HG02840 (cell line): Measurements from ENCODE around the gene IRGC.
"Not testable (repeated sequence)": the region's sequence is repeated elsewhere in the genome, so short reads cannot be mapped to it uniquely, and the experiment has no call there.

ENCODE experiments used
- ATAC-seq: cut with Tn5 transposase; IDR thresholded peaks from one replicate; pipeline ENCODE4 v1.9.1; 2021; ENCODE audit warnings: mild to moderate bottlenecking, moderate library complexity, moderate number of reproducible peaks; ENCODE audit not compliant: unreplicated experiment, low FRiP score

The IRGC gene, protein sequence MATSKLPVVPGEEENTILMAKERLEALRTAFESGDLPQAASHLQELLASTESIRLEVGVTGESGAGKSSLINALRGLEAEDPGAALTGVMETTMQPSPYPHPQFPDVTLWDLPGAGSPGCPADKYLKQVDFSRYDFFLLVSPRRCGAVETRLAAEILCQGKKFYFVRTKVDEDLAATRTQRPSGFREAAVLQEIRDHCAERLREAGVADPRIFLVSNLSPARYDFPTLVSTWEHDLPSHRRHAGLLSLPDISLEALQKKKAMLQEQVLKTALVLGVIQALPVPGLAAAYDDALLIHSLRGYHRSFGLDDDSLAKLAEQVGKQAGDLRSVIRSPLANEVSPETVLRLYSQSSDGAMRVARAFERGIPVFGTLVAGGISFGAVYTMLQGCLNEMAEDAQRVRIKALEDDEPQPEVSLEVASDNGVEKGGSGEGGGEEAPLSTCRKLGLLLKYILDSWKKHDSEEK

DNA sequence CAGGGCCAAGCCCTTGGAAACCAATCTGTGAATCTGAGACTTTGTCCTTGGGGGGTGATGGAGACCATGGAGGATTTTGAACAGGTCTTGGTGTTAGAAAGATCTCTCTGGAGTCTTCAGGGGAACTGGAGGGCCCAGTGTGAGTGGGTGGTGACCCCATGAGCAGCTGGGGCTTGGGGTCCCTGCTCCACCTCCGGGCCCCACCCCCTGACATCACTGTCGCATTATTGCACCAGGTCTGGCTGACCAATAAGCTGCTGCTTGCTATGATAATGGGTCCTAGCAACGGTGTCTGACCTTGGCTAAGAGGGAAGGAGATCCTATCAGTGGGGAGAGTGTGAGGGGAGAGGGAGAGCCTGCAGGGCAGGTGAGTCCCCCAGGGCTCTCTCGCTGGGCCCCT is at the start of gene IRGC:
TSS of gene IRGC (plus strand) at position 301 of the 400 bp plus-strand sequence. CDS start 2,483 bp downstream, outside the sequence.
- ATAC-seq, result no peak

DNA sequence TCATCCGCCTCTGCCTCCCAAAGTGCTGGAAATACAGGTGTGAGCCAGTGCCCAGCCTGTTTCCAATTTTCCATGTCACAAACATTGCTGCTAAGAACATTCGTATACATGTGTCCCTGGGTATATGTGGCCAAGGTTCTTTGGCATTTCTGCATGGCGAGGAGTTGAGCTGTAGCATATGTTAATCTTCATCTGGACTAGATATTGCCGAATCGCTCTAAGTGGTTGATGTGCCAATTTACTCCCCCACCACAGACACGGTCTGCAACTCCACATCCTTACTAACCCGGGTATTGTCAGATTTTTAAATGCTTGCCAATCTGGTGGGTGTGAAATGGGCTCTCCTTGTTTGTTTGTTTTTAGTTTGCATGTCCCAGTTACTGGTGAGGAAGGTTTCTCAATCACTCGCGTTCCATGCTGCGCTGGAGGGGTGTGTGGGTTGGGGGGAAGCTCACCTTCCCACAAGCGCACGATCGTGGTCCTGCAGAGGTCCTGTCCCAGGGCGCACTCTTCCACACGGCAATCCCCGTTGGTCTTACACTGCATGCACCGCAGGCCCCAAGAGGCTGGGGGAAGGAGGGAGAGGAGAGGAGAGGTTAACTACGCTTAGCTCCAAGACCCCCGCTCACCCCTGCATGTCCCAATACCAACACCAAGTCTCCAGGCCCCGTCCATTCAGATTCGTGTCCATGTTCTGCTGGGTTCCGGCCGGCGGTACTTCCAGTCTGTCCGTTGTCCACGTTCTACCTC is 48.6 kb upstream of the IRGC start:
- no peak for ATAC-seq

DNA sequence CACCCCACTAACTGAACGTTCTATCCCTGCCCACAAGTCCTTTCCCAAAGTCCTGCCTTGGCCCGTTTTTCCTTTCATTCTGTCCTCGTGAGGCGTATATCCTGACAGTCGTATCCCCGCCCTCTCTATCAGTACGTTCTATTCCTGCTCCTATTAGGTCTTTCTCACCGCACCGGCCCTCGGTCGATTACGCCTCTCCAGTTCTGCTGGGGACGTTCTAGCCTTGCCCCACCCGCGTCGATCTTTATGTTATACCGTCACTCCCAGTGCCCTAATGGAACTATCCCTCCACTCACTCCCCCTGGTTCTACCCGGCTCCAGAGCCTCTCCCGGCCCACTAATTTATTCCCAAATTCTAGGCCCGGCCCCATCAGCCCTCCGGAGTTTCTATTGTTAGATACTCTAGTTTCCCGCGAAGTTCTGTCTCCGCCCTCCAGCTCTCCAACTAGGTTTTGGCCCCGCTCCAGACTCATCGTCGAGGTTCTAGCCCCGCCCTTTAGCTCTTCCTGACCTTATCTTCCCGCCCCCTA is 47.9 kb upstream of the IRGC start:
- ATAC-seq, result no peak

DNA sequence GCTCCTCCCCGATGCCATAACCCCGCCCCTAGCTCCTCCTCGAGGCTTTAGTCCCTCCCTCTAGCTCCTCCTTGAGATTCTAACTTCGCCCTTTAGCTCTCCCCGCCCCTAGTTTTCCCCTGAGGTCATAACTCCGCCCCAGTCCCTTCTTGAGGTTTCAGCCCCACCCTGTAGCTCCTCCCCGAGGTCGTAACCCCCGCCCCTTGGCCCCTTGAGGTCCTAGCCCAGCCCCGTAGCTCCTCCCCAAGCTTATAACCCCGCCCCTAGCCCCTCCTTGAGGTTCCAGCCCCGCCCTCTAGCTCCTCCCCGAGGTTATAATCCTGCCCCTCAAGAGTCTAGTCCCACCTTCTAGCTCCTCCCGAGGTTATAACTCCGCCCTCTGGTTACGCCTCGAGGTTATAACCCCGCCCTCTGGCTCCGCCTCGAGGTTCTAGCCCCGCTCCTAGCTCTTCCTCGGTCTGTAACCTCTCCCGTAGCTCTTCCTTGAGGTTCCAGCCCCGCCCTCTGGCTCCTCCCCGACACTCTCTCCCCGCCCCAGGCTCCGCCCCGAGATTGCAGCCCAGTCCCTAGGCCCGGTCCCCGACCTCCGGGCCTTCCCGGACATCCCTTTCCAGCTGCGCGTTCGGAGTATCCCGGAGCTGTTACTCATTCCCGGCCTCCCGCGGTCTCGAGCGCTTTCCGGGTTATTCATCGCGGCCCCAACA is 47.3 kb upstream of the IRGC start:
- peak; percentile 79 for ATAC-seq

DNA sequence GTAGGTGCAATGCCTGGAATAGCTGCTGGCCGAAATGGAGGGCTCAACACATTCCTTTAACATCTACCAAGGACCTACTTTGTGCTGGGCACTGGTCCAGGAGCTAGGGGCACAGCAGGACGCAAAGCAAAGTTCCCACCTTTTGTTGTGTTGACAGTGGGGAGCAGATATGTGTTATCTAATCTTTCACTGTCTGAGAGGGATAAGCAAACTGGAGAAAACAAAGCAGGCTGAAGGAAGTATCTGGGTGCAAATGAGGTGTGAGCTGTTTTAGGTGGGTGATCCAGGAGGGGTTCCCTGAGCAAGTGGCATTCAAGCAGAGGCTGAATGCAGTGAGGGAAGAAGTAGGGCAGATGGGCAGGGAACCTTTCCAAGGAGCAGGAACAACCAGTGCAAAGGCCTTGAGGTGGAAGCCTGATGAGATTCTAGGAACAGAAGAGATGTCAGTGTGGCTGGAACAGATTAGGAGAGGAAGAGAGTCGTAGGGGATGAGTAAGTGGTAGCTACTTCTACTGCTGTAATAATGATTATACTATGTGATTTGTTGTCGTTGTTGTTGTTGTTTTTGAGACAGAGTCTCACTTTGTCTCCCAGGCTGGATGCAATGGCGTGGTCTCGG is 43.7 kb upstream of the IRGC start:
- ATAC-seq, result no peak

DNA sequence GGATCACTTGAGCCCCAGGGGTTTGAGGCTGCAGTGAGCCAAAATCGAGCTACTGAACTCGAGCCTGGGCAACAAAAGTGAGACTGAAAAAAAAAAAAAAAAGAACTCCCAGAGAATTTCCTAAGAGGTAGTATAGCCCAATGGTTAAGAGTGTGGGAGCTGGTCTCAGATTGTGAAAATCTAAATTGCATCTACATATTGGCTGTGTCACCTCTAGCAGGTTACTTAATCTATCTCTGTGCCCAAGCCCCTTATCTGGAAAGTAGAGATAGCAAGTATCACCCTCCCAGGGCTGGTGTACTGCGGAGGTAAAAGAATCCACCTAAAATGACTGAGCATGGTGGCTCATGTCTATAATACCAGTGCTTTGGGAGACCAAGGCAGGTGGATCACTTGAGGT is 42.2 kb upstream of the IRGC start:
- ATAC-seq, result no peak

DNA sequence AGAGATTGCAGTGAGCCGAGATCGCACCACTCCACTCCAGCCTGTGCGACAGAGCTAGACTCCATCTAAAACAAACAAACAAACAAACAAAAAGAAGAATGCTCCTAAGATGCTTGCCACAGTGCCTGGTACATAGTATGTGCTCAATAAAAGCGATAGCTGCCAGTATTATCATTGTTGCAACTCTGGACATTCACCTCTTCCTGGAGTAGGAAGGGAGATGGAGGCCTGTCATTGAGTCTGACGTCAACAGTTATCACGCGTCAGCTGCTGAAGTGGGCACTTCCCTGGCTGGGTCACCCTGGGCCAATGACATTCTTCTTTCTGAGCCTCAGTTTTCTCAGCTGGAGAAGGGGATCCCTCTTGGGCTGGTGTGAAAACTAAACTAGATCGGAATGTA is 41.7 kb upstream of the IRGC start:
- no peak for ATAC-seq

DNA sequence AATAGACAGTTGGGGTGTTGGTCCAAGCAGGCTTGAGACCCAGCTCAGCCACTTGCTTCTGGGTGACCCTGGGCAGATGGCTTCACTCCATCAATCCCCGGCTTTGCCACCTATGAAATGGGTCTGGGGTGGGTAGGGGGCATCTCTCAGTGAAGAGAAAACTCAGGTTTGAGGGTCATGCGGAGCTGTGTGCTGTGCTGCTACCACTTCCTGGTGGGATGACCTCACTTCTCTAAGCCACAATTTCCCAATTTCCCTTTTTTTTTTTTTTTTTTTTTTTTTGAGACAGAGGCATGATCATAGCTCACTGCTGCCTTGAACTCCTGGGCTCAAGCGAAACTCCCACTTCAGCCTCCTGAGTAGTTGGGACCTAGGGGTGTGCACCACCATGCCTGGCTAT is 41.3 kb upstream of the IRGC start:
- no peak for ATAC-seq

DNA sequence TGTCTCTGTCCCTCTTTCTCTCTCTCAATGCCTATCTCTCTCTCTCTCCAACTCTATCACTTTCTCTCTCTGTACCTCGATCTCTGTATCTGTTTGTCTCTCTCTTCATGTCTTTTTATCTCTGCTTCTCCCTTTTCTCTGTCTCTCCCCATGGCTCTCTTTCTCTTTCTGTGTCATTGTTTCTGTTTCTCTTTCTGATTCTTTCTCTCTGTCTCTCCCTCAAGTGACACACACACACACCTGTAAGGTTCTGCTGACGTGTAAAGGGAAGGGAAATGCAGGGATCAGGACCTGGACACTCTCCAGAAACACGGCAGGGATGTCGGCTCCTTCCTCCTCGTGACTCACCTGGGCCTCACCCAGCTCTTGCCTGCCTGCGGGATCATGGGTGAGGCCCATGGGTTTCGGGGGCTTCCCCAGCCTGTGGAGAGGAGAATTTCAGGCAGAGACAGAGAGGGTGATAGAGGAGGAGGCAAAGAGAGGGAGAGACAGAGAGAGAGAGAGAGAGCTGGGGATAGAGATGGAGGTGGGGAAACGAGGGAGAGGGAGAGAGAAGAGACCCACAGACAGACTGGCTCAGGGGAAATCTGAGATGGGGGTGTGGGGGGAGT is 40.5 kb upstream of the IRGC start:
- ATAC-seq, result no peak

DNA sequence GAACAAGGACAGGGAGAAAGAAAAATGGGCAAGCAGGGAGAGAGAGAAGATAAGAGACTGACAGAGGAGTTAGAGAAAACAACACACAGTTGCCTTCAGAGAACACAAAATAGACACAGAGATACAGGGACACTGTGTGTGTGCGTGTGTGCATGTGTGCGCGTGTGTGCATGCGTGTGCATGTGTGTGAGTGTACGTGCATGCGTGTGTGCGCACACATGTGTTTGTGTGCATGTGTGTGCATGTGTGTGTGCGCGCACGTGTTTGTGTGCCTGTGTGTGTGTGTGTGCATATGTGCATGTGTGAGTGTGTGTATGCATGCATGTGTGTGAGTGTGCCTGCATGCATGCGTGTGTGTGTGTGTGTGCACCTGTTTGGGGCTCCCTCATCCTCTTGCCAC is 40.0 kb upstream of the IRGC start:
- ATAC-seq, result no peak

DNA sequence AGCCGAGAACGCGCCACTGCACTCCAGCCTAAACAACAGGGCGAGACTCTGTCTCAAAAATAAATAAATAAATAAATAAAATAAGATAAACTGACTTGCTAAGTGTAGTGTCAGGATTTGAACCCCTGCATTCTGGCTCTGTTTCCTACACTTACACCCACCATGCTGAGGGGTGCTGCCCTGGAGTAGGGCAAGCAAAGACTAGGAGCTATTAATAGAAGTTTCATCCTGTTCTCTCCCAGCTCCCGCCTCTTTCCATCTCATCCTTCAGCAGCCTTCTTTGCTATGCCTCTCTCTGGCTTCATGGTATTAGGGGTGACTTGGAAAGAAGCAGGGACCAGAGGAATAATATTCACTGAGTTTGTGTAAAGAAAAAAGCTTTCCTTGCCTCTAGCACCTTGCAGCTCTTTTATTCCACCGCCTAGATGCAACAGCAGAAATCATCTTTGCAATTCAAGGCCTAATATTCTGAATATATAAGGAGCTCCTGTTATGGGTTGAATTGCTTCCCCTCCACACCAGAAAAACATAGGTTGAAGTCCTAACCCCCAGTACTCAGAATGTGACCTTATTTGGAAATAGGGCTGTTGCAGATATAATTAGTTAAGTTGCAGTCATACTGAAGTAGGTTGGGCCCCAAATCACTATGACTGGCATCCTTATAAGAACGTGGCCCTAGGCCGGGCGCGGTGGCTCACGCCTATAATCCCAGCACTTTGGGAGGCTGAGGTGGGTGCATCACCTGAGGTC is 37.2 kb upstream of the IRGC start:
- no peak for ATAC-seq

DNA sequence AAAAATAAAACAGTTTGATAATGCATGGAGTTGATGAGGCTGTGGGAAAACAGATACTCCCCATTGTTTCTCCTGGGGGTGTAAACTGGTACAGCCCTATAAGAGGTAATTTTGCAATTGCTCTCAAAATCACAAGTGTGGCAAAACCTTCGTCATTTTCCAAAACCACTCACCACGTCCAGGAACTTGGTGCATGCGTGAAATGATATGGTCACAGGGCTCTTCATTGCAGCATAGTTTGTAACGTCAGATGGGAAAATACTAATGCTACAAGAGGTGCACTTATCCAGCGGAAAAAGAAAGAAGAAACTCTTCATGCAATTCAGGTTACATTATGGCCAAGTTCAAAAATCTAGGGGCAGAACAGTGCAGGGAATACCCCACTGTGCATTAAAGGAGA is 34.1 kb upstream of the IRGC start:
- ATAC-seq, result no peak

DNA sequence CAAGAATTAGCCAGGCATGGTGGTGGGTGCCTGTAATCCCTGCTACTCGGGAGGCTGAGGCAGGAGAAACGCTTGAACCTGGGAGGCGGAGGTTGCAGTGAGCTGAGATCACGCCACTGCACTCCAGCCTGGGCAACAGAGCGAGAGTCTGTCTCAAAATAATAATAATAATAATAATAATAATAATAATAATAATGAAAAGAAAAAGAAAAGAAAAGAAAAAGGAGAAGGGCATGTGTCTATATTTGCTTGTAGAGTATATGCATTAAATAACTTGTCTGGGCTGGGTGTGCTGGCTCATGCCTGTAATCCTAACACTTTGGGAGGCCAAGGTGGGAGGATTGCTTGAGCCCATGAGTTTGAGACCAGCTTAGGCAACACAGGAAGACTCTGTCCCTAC is 33.6 kb upstream of the IRGC start:
- ATAC-seq, result not testable (repeated sequence)

DNA sequence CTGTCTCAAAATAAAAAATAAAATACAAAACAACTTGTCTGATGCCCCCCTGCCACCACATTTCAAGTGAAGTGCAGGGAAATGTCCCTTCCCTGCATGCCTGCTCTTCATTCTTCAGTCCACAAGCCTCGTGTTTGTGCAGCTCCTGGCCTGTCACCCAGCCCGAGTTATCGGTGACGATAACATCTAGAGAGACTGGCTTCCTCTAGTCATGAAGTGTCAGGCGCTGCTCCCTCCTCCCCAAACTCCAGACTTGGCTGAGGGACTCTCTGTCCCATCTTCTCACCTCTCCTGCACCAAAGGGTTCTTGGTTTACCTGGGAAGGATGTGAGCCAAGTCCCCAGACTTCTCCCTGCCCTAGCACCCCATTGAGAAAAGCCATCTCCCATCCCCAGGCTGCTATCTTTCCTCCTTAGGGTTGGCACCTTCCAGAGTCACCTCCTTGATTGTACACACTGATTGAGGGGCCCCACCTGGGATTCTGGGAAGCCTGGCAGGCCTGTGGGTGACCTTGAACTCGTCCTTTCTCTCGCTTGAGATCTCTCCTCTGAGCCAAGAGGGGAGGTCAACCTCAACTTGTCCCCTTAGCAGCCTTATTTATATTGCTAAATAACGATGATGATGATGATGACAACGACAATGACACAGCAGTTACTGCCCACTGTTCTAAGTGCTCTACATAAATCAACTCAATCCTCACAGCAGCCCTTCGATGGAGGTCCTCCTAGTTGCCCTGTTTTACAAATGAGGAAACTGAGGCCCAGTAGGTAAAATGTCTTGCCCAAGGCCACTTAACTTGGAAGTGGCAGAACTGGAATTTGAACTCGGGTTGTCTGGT is 32.8 kb upstream of the IRGC start:
- ATAC-seq, result no peak

DNA sequence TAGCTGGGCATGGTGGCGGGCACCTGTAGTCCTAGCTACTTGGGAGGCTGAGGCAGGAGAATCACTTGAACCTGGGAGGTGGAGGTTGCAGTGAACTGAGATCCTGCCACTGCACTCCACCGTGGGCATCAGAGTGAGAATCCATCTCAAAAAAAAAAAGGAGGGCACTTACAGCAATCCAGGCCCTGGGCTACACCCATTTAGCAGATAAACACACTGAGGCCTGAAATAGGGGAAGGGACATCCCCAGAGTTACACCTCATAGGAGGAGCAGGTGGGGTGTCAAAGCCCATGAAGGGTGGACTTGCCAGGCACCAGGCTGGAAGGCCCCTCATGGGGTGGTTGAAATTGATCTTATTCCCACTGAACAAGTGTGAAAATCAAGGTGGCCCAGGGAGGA is 32.0 kb upstream of the IRGC start:
- ATAC-seq, result no peak

DNA sequence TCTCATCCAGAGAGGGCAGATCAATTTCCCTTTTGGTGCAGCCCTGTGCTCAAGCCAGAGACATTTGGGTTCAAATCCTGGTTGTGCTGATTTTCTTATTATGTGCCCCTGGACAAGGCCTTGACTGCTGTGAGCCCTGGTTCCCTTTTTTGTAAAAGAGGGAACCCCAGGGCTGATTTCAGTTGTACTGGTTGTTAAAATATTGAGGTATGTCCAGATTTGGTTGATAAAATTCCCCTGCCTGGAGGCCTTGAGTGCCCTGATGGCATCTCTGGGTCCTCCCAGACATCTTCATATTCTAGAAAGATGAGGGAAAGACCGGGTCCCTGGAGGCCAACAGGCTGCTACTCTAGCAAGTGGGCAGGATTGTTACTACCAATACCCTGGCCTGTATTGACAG is 31.6 kb upstream of the IRGC start:
- ATAC-seq, result no peak

DNA sequence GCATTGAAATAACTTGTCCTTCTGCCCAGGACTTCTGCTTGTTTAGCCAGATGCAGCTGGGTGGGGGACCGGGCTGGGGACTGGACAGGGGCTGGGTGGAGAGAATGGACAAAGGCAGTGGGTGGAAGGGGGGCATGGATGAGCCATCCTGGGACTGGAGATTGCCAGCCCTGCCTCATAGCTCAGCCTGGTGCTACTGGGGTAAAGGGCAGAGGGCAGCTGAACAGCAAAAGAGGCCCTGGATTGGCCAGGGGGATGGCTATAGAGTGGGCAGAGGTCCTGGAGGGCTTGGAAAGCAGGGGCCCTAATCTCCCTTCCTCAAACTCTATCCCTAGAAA is 28.2 kb upstream of the IRGC start:
- ATAC-seq, result no peak

DNA sequence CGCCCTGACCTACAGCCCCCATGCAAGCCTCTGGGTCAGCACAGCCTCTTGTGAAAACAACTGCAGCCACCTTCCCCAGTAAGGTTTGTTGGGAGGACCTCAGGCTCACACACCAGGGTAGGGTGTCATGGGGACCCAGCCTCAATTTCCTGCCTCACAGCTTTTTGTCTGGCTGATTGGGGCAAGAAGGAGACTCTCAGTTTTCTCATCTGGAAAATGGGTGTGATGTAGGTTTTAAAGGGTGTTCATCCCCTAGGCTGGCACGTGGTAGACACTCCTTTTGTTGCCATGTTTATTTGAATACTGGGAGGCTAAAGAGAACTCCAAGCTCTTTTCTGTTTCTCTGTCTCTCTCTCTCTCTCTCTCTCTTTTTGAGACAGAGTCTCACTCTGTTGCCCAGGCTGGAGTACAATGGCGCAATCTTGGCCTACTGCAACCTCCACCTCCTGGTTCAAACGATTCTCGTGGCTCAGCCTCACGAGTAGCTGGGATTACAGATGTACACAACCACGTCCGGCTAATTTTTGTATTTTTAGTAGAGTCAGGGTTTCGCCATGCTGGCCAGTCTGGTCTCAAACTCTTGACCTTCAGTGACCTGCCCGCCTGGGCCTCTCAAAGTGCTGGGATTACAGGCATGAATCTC is 27.7 kb upstream of the IRGC start:
- ATAC-seq, result no peak
